Aorta (tissue), 5 donors: ENCODE measurements around the gene CHST12. TPM values are rescaled to one million over a fixed set of nuclear protein-coding genes. Genes with fewer than 3 reads are reported as not detected.
"Not testable (repeated sequence)": the region's sequence is repeated elsewhere in the genome, so short reads cannot be mapped to it uniquely, and the experiment has no call there.

Experiments used
- ATAC-seq: fragments of 200-7000 bp; cut with Tn5 transposase; one replicate; pipeline ENCODE4 v1.9.1; 2022; ENCODE audit warnings: moderate library complexity; ENCODE audit not compliant: low FRiP score
- DNase-seq, 2 donors: peaks; one replicate each; pipeline ENCODE4 v3.0.0-alpha.2; 2020
- H3K27ac ChIP-seq, 2 donors: one replicate each; pipeline ENCODE4 v1.5.1; 2013; ENCODE audit warnings: low read length in 2 of 2, mild to moderate bottlenecking in 2 of 2, moderate library complexity in 2 of 2, control low read depth in 1 of 2, inconsistent platforms in 1 of 2, low read depth in 1 of 2
- H3K27me3 ChIP-seq, 2 donors: one replicate each; pipeline ENCODE4 v1.6.1; 2013; ENCODE audit warnings: control low read depth in 1 of 2, low read length in 1 of 2, mild to moderate bottlenecking in 1 of 2, moderate library complexity in 1 of 2; ENCODE audit not compliant: insufficient read depth in 2 of 2, control insufficient read depth in 1 of 2
- H3K36me3 ChIP-seq, 2 donors: one replicate each; pipeline ENCODE4 v1.6.1; 2013; ENCODE audit warnings: control low read depth in 1 of 2, low read length in 1 of 2, mild to moderate bottlenecking in 1 of 2; ENCODE audit not compliant: insufficient read depth in 2 of 2, control insufficient read depth in 1 of 2
- H3K4me1 ChIP-seq, 2 donors: one replicate each; pipeline ENCODE4 v1.6.1; 2013; ENCODE audit warnings: low read length in 2 of 2, control low read depth in 1 of 2, mild to moderate bottlenecking in 1 of 2, moderate library complexity in 1 of 2; ENCODE audit not compliant: insufficient read depth in 2 of 2, control insufficient read depth in 1 of 2
- H3K4me3 ChIP-seq, 2 donors: one replicate each; pipeline ENCODE4 v1.5.1; 2013; ENCODE audit warnings: low read length in 2 of 2, control low read depth in 1 of 2, mild to moderate bottlenecking in 1 of 2
- H3K9me3 ChIP-seq: one replicate; pipeline ENCODE4 v1.6.1; 2013; ENCODE audit warnings: mild to moderate bottlenecking, low read length; ENCODE audit not compliant: control insufficient read depth
- WGBS, 2 donors: extraction: QIAGEN DNeasy Blood & Tissue Kit; methylation state at CpG; one replicate each; pipeline ENCODE4 v1.1.7; 2013; 5-methylcytosine and 5-hydroxymethylcytosine counted together
- intact Hi-C, 2 donors: fragments of 100-400 bp; cut with DNase I; formaldehyde crosslinking; loops; one replicate each; pipeline versions ENCODE4 v1.14.2 to v1.15.0; 2022
- polyA plus RNA-seq, 2 donors: library from polyadenylated mRNA; stranded (reverse); fragments of 200-250 nt; gene quantifications; one replicate each; pipeline ENCODE4 v1.2.3, GENCODE V29; 2013
- total RNA-seq, 2 donors: library from RNA; stranded (reverse); fragmentation: NEBNext Ultra II Directional; extraction: Animal tissue kit (Norgen Biotek cat#: 25700); gene quantifications; one replicate each; pipeline ENCODE4 v1.2.1, GENCODE V29; 2021
- donor health status: healthy with polysubstance abuse.
- donor health status: Bipolar disorder and iron deficiency.
- donor health status: DM: no; HTN: no; CAD: no.
- donor health status: DM: no; HTN: no; CAD: no.
- donor health status: DM: yes; HTN: yes; CAD: no.

Gene CHST12
- total and polyA plus RNA-seq, 4 donors: 2.9 to 31.8 (median 17.8) TPM

DNA sequence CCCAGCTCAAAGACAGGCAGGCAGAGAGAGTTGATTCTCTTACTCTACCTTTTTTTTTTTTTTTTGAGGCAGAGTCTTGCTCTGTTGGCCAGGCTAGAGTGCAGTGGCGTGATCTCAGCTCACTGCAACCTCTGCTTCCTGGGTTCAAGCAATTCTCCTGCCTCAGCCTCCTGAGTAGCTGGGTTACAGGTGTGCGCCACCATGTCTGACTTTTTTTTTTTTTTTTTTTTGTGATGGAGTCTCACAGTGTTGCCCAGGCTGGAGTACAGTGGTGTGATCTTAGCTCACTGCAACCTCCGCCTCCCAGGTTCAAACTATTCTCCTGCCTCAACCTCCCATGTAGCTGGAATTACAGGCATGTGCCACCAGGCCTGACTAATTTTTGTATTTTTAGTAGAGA lies 13.8 kb downstream of the CHST12 start:
- H3K9me3 ChIP-seq, ATAC-seq, H3K36me3 ChIP-seq, H3K27me3 ChIP-seq, intact Hi-C loops, H3K4me3 ChIP-seq, H3K27ac ChIP-seq, H3K4me1 ChIP-seq, DNase-seq: not testable (repeated sequence)
- 100% methylated on average over 3 of the region's 3 CpGs for WGBS, 2 donors

DNA sequence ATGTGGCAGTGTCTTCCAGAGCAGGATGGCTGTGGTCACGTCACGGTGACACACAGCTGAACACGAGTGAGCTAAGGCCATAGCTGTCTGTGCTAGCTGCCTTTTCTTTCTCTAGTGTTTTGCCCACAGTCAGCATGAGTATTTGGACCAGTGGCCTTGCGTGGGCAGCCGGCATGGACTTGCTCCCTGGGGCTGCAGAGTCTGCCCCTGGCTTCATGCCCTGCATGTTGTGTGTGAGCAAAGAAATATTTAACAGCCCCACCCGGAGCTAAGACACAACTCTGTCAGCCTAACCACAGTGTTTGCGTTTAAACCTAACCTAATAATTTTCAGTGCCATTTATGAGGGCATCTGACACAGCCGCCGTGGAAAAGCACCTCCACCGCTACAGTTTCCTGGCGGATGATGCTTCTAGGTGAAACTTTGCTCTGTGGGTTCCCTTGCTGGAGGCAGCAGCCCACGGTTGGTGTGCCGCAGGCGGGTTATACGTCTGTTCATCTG lies 14.6 kb downstream of the CHST12 start:
- peak; percentile 36 for ATAC-seq
- Histone ChIP-seq H3K27me3 (no peaks in the 10 kb centered on the region), H3K9me3 (no peaks in the 10 kb centered on the region), H3K4me1 (no peaks in the 10 kb centered on the region), H3K4me3 (no peak overlapping the region), H3K36me3 (no peaks in the 10 kb centered on the region), H3K27ac (no peak overlapping the region)
- DNase-seq: no peak
- intact Hi-C loops: no loop called here
- WGBS, 2 donors: 74 to 80% methylated on average over 15 of the region's 15 CpGs

DNA sequence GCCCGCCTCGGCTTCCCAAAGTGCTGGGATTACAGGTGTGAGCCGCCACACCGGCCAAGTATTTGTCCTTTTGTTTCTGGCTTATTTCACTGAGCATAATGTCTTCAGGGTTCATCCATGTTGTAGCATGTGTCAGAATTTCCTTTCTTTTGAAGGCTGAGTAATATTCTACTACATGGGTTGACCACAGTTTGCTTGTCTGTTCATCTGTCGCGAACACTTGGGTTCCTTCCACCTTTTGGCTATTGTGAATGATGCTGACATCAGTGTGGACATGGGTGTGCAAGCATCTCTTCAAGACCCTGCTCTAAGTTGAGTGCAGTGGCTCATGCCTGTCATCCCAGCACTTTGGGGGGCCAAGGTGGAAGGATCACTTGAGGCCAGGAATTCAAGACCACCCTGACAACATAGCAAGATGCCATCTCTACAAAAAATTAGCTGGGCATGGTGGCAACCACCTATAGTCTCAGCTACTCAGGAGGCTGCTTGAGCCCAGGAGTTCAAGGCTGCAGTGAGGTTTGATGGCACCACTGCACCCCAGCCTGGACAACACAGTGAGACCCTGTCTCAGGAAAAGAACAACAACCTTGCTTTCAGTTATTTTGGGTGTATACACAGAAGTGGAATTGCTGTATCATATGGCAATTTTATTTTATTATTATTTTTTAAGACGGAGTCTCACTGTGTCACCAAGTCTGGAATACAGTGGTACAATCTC lies 17.0 kb downstream of the CHST12 start:
- Histone ChIP-seq H3K9me3 (no peaks in the 10 kb centered on the region), H3K4me3 (no peak overlapping the region), H3K36me3 (no peaks in the 10 kb centered on the region), H3K27ac (no peak overlapping the region), H3K27me3 (no peaks in the 10 kb centered on the region), H3K4me1 (no peaks in the 10 kb centered on the region)
- intact Hi-C loops: no loop called here
- WGBS, 2 donors: 95 to 97% methylated on average over 7 of the region's 7 CpGs
- ATAC-seq: no peak
- DNase-seq: no peak

DNA sequence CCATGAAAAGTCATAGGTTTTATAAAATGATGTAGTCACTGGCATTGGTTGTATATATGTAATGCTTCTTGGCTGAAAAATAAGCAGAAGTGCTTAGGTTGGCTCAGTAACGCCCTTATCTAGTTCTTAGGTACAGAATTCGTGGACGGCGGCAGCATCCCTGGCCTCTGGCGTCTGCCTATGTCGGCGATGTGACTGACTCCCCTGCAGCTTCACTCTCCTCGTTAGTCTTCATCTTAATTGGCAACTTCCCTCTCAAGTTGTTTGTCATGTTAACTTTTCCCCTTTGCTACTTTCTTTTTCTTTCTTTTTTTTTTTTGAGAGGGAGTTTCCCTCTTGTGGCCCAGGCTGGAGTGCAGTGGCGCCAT lies 18.5 kb downstream of the CHST12 start:
- Histone ChIP-seq H3K9me3 (no peaks in the 10 kb centered on the region), H3K4me3 (no peak overlapping the region), H3K27me3 (no peaks in the 10 kb centered on the region), H3K36me3 (no peaks in the 10 kb centered on the region), H3K4me1 (no peaks in the 10 kb centered on the region), H3K27ac (no peak overlapping the region)
- 79 to 80% methylated on average over 9 of the region's 9 CpGs for WGBS, 2 donors
- ATAC-seq (no peak), DNase-seq (no peak)
- intact Hi-C loops: no loop called here

DNA sequence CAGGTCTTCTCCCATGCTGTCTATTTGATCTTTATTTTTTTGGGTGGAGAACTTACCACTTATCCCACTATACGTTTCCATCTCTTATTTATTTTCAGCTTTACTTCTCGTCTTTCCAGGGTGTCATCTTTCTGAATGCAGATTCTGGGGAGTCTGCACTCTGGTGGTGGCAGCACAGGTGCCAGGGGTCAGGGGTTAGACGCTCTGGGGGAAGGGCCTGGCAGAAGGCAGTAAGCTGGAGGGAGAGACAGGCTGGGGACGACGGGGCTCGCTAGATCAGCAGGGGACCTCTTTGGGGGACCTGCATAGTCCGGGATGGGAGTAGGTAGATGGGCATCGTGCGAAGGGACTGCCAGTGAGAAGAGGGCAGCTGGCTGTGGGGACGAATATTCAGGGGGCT lies 22.3 kb downstream of the CHST12 start:
- H3K9me3 ChIP-seq: no peaks in the 10 kb centered on the region
- no peaks in the 10 kb centered on the region for H3K4me1 ChIP-seq
- H3K36me3 ChIP-seq: no peaks in the 10 kb centered on the region
- intact Hi-C loops: no loop called here
- no peak overlapping the region for H3K4me3 ChIP-seq
- H3K27me3 ChIP-seq: no peaks in the 10 kb centered on the region
- no peak for DNase-seq
- WGBS, 2 donors: 83 to 84% methylated on average over 10 of the region's 10 CpGs
- no peak overlapping the region for H3K27ac ChIP-seq
- no peak for ATAC-seq

DNA sequence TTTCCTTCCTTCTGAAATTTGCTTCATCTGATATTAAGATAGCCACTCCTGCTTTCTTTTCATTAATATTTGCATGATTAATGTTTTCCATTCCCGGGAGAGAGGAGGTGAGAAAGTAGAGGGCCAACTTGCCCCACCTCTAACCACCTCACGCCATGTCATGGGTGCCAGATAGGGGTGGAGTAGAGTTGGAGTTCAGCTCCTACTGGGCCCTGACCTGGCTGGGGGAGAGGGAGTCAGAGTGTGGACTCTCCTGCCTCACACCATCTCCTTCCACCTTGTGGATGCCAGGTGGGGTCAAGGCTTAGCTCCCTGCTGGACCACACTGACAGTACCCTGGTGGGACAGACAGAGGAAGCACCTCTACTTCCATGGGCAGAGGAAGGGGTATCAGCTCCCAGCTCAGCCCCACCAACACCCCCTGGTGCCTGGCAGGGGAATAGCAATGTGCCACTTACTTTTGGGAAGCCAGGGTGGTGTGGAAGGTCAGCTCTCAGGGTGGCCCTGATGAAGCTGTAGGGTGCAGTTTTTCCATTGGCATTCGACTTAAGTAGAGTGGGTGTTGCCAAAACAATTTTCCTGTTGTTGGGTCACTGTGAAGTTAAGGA lies 28.0 kb downstream of the CHST12 start:
- H3K36me3 ChIP-seq: peaks cover 0 to 4% of the 10 kb centered on the region in 2 donors
- 87 to 92% methylated on average over 3 of the region's 3 CpGs for WGBS, 2 donors
- no peaks in the 10 kb centered on the region for H3K27me3 ChIP-seq

DNA sequence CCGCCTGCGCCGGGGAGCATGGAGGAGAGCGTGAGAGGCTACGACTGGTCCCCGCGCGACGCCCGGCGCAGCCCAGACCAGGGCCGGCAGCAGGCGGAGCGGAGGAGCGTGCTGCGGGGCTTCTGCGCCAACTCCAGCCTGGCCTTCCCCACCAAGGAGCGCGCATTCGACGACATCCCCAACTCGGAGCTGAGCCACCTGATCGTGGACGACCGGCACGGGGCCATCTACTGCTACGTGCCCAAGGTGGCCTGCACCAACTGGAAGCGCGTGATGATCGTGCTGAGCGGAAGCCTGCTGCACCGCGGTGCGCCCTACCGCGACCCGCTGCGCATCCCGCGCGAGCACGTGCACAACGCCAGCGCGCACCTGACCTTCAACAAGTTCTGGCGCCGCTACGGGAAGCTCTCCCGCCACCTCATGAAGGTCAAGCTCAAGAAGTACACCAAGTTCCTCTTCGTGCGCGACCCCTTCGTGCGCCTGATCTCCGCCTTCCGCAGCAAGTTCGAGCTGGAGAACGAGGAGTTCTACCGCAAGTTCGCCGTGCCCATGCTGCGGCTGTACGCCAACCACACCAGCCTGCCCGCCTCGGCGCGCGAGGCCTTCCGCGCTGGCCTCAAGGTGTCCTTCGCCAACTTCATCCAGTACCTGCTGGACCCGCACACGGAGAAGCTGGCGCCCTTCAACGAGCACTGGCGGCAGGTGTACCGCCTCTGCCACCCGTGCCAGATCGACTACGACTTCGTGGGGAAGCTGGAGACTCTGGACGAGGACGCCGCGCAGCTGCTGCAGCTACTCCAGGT lies 29.7 kb downstream of the CHST12 start:
- peaks cover 0 to 4% of the 10 kb centered on the region in 2 donors for H3K36me3 ChIP-seq
- H3K4me1 ChIP-seq: no peaks in the 10 kb centered on the region
- H3K27ac ChIP-seq: no peak overlapping the region
- WGBS, 2 donors: 98 to 99% methylated on average over 85 of the region's 85 CpGs
- intact Hi-C loops: no loop called here
- no peaks in the 10 kb centered on the region for H3K27me3 ChIP-seq
- H3K9me3 ChIP-seq: no peaks in the 10 kb centered on the region
- no peak overlapping the region for H3K4me3 ChIP-seq
- ATAC-seq (no peak), DNase-seq (no peak)

More for the DNA sequence above, 28.0 kb downstream of the CHST12 start:
- DNase-seq (no peak), ATAC-seq (no peak)
- Histone ChIP-seq H3K4me3 (no peak overlapping the region), H3K27ac (no peak overlapping the region), H3K9me3 (no peaks in the 10 kb centered on the region), H3K4me1 (no peaks in the 10 kb centered on the region)
- intact Hi-C loops: no loop called here

DNA sequence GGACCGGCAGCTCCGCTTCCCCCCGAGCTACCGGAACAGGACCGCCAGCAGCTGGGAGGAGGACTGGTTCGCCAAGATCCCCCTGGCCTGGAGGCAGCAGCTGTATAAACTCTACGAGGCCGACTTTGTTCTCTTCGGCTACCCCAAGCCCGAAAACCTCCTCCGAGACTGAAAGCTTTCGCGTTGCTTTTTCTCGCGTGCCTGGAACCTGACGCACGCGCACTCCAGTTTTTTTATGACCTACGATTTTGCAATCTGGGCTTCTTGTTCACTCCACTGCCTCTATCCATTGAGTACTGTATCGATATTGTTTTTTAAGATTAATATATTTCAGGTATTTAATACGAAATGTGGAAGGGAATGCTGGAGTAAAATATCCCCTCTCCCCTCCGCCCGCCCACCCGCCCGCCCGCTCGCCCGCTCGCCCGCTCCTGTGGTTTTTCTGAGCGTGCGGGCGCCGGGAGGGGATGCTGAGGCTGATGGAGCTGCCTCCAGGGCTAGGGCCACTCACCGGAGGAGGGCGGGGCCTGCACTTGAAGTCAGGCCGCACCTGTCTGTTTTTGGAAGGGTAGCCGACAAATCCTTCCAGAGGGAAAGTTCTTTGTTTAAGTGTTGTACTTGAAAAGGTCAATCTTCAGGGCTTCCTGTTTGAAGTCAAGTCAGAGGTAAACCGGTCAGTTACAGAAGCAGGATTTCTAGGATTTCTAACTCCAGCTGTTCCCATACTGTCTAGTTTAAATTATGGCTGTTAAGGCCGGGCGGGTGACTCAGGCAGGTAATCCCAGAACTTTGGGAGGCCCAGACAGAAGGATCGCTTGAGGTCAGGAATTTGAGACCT lies 30.5 kb downstream of the CHST12 start:
- Histone ChIP-seq H3K27me3 (no peaks in the 10 kb centered on the region), H3K9me3 (no peaks in the 10 kb centered on the region), H3K36me3 (peaks cover 0 to 4% of the 10 kb centered on the region in 2 donors), H3K4me1 (no peaks in the 10 kb centered on the region), H3K27ac (no peak overlapping the region), H3K4me3 (no peak overlapping the region)
- ATAC-seq (no peak), DNase-seq (no peak)
- WGBS, 2 donors: 96% methylated on average over 42 of the region's 42 CpGs
- intact Hi-C loops: no loop called here
